K562 (cell line): Measurements from ENCODE around the gene COL9A2. TPM values are rescaled to one million over a fixed set of nuclear protein-coding genes. Genes with fewer than 3 reads are reported as not detected.

ENCODE experiments used
- CBX5 ChIP-seq: IDR thresholded peaks from 2 replicates; pipeline ENCODE4 v1.6.1; 2014; ENCODE audit warnings: low read depth, borderline replicate concordance
- CTCFL ChIP-seq: IDR thresholded peaks from 2 replicates; pipeline ENCODE4 v1.6.1; 2011; ENCODE audit warnings: borderline replicate concordance, low read depth, mild to moderate bottlenecking, moderate library complexity, low read length; ENCODE audit not compliant: insufficient read depth, poor library complexity, severe bottlenecking
- FIP1L1 ChIP-seq: fragments of 200-400 bp; formaldehyde crosslinking; IDR thresholded peaks from 2 replicates; pipeline ENCODE4 v1.6.1; 2018; ENCODE audit warnings: mild to moderate bottlenecking, low read depth, low read length; ENCODE audit not compliant: poor library complexity, severe bottlenecking
- FOXJ2 ChIP-seq: fragments of 200-800 bp; sonication (Bioruptor generic); IDR thresholded peaks from 2 replicates; pipeline ENCODE4 v1.6.1; 2016; ENCODE audit warnings: missing genetic modification characterization, missing compliant biosample characterization
- KLF1 ChIP-seq: fragments of 450-650 bp; IDR thresholded peaks from 2 replicates; pipeline ENCODE4 v1.6.1; 2016; ENCODE audit warnings: missing genetic modification characterization, missing compliant biosample characterization
- MBD2 ChIP-seq: sonication (generic); IDR thresholded peaks from 2 replicates; pipeline ENCODE4 v1.6.1; 2016; ENCODE audit warnings: low read depth, borderline replicate concordance
- MCM2 ChIP-seq: fragments of 450-650 bp; IDR thresholded peaks from 2 replicates; pipeline ENCODE4 v1.6.1; 2017; ENCODE audit warnings: low read depth, mild to moderate bottlenecking
- MTA1 ChIP-seq: fragments of 450-650 bp; IDR thresholded peaks from 2 replicates; pipeline ENCODE4 v1.6.1; 2017; ENCODE audit warnings: borderline replicate concordance
- MTF1 ChIP-seq: fragments of 250-450 bp; sonication (Bioruptor Pico); IDR thresholded peaks from 2 replicates; pipeline ENCODE4 v1.9.0; 2021; ENCODE audit warnings: moderate library complexity, mild to moderate bottlenecking, inconsistent platforms, borderline replicate concordance
- MYC ChIP-seq, 2 experiments: fragments of 250-450 bp in 1 of 2; sonication (Bioruptor Pico) in 1 of 2; IDR thresholded peaks; 2 replicates each; pipeline versions ENCODE4 v1.5.1 to v1.6.1; 2012 to 2021; ENCODE audit warnings: low read depth in 2 of 2, borderline replicate concordance in 1 of 2, improper control_type of control experiment in 1 of 2, low read length in 1 of 2, mild to moderate bottlenecking in 1 of 2, moderate library complexity in 1 of 2
- NR3C1 ChIP-seq: sonication (generic); formaldehyde crosslinking; IDR thresholded peaks from 2 replicates; pipeline ENCODE4 v1.8.1; 2022; ENCODE audit warnings: missing genetic modification reagents
- RBM14 ChIP-seq: fragments of 200-400 bp; formaldehyde crosslinking; IDR thresholded peaks from 2 replicates; pipeline ENCODE4 v1.6.1; 2018; ENCODE audit warnings: low read depth, mild to moderate bottlenecking, low read length, moderate library complexity, borderline replicate concordance; ENCODE audit not compliant: insufficient read depth
- THRB ChIP-seq: fragments of 450-650 bp; formaldehyde crosslinking; conservative IDR thresholded peaks from 2 replicates; pipeline ENCODE4 v1.4.0; 2022; ENCODE audit warnings: mild to moderate bottlenecking, missing genetic modification characterization
- TRIM28 ChIP-seq: fragments of 450-650 bp; IDR thresholded peaks from 2 replicates; pipeline ENCODE4 v1.6.1; 2017
- YY1 ChIP-seq, 3 experiments: IDR thresholded peaks; 2 replicates each; pipeline ENCODE4 v1.6.1; 2011; ENCODE audit warnings: low read length in 2 of 3, mild to moderate bottlenecking in 2 of 3, moderate library complexity in 2 of 3, borderline replicate concordance in 1 of 3, control low read depth in 1 of 3, low read depth in 1 of 3; ENCODE audit not compliant: insufficient read depth in 3 of 3, insufficient replicate concordance in 2 of 3, control insufficient read depth in 1 of 3, insufficient read length in 1 of 3; ENCODE audit errors: extremely low read depth in 1 of 3
- ZBED1 ChIP-seq: IDR thresholded peaks from 2 replicates; pipeline ENCODE4 v1.6.1; 2014
- ZNF436 ChIP-seq: fragments of 250-450, 450-650 bp; sonication (Bioruptor Pico); formaldehyde crosslinking; IDR thresholded peaks from 2 replicates; pipeline ENCODE4 v1.7.0; 2020; ENCODE audit warnings: mild to moderate bottlenecking
- ZNF707 ChIP-seq: fragments of 250-450 bp; sonication (Bioruptor Pico); conservative IDR thresholded peaks from 2 replicates; pipeline ENCODE4 v1.8.0; 2022; ENCODE audit warnings: inconsistent platforms, mild to moderate bottlenecking, moderate library complexity
- polyA plus RNA-seq, 8 experiments: library from polyadenylated mRNA; depleted of rRNA in 4 of 8; stranded (reverse) in 5 of 8; unstranded in 3 of 8; fragments of >200 nt; fragmentation: Nextera tagmentation in 2 of 8; fragmentation: Illumina TruSeq in 1 of 8; extraction: Ambion mirVana in 2 of 8; extraction: Trizol in 1 of 8; gene quantifications; 2 replicates each; pipeline versions ENCODE4 v1.2.1 to v1.2.3, GENCODE V29; 2011 to 2014; ENCODE audit warnings: inconsistent platforms in 1 of 8, missing spikeins in 1 of 8
- total RNA-seq, 7 experiments: library from RNA; depleted of rRNA in 6 of 7; stranded (reverse); fragments of >200 nt in 6 of 7; fragmentation: Illumina TruSeq in 2 of 7; extraction: Trizol in 2 of 7; gene quantifications; 2 replicates each; pipeline versions ENCODE4 v1.2.1 to v1.2.3, GENCODE V29; 2011 to 2021; ENCODE audit warnings: low replicate concordance in 1 of 7
- TF ChIP-seq, protein P1 (sequence below): fragments of 200-800 bp; sonication (Bioruptor generic); IDR thresholded peaks from 2 replicates; pipeline ENCODE4 v1.6.1; 2017; ENCODE audit warnings: missing genetic modification characterization, missing compliant biosample characterization
- TF ChIP-seq, protein P2 (sequence below): sonication (generic); formaldehyde crosslinking; IDR thresholded peaks from 2 replicates; pipeline ENCODE4 v1.8.0; 2022; ENCODE audit warnings: missing genetic modification reagents, mild to moderate bottlenecking, borderline replicate concordance

COL9A2 gene
- total and polyA plus RNA-seq, 9 of the 15 experiments (the other 6 are each of a cell fraction or from before 2014, with no cell fraction given) = 0.03 to 2.2 (median 0.31) TPM

- no peak for TF ChIP-seq FIP1L1
- TF ChIP-seq MTA1 = no peak; the same call in 1 of the 2 replicates
- no peak for TF ChIP-seq ZNF707 (CRISPR knock-in tag)
- no peak for TF ChIP-seq ZNF436 (CRISPR knock-in tag)
- no peak for TF ChIP-seq KLF1 (tag)
- TF ChIP-seq, protein P1, sequence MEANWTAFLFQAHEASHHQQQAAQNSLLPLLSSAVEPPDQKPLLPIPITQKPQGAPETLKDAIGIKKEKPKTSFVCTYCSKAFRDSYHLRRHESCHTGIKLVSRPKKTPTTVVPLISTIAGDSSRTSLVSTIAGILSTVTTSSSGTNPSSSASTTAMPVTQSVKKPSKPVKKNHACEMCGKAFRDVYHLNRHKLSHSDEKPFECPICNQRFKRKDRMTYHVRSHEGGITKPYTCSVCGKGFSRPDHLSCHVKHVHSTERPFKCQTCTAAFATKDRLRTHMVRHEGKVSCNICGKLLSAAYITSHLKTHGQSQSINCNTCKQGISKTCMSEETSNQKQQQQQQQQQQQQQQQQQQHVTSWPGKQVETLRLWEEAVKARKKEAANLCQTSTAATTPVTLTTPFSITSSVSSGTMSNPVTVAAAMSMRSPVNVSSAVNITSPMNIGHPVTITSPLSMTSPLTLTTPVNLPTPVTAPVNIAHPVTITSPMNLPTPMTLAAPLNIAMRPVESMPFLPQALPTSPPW (CRISPR knock-in tag) = no peak
- no peak for TF ChIP-seq NR3C1
- TF ChIP-seq TRIM28 = peak; percentile 86; the same call in 1 of the 2 replicates
- no peak for TF ChIP-seq MTF1 (CRISPR knock-in tag)
- no peak for TF ChIP-seq YY1 (IDR thresholded peaks at IDR 0.05; ENCODE audit: borderline replicate concordance in 1 of 3, control insufficient read depth in 1 of 3, extremely low read depth in 1 of 3, insufficient read depth in 3 of 3, insufficient read length in 1 of 3, insufficient replicate concordance in 2 of 3, low read depth in 1 of 3, low read length in 2 of 3)
- no peak for TF ChIP-seq FOXJ2 (tag)
- TF ChIP-seq RBM14 = no peak
- TF ChIP-seq MBD2 = no peak
- TF ChIP-seq ZBED1 = 0 out of 2 replicates have a peak, but pooled peaks have one; percentile 54
- no peak for TF ChIP-seq MYC (IDR thresholded peaks at IDR 0.05; ENCODE audit: low read depth, low read length)
- no peak for TF ChIP-seq MYC (CRISPR knock-in tag; IDR thresholded peaks at IDR 0.05; ENCODE audit: borderline replicate concordance, low read depth)
- no peak for TF ChIP-seq CTCFL
- no peak for TF ChIP-seq MCM2
- TF ChIP-seq, protein P2, sequence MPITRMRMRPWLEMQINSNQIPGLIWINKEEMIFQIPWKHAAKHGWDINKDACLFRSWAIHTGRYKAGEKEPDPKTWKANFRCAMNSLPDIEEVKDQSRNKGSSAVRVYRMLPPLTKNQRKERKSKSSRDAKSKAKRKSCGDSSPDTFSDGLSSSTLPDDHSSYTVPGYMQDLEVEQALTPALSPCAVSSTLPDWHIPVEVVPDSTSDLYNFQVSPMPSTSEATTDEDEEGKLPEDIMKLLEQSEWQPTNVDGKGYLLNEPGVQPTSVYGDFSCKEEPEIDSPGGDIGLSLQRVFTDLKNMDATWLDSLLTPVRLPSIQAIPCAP (CRISPR knock-in tag) = no peak
- no peak for TF ChIP-seq CBX5
- TF ChIP-seq THRB (CRISPR knock-in tag) = no peak
Measured at GRCh38 chr1:40339420-40340323, 22.6 kb upstream of the COL9A2 start (continued).
